ENCODE measurements around the gene GIMAP4.
"Not testable (repeated sequence)": the region's sequence is repeated elsewhere in the genome, so short reads cannot be mapped to it uniquely, and the experiment has no call there.

Gene GIMAP4

DNA sequence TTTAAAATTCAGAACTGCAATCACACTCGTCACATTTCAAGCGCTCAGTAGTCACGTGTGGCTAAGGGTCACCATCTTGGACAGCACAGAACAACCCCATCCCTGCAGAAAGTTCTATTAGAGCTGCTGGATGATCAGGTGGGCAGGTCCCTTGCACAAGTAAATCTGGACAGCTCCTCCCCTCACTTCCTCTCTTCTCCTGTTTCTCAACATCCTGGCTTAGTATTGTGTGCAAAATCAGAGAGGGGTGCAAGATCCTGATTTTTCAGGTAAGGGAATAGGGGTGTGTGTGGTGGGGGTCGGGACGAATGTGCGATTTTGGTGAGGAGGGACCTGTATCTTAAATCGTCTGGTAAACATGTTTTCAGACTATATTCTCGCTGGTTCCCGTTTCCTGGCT, at the start of gene GIMAP4:
Gene GIMAP4, plus strand, starts transcription at position 222 of the 400 bp plus-strand sequence. CDS start 2,512 bp downstream, outside the sequence.
- DNase-seq (ENCODE audit: low read depth in 2 of 2): no peak

DNA sequence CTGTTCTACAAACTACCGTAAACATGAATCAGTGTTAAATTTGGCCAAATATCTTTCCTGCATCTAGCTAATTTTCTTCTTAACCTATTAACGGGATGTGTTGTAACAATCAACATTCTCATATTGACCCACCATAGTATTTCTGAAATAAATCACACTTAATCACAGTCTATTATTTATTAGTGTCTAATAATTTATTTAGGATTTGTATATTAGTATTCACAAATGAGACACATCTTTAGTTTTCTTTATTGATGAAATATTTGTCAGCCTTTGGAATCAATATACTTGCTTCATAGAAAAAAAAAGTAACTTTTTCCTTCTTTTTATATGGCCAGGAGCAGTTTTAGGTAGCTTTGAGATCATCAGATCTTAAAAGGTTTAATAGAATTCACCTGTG, 47.9 kb upstream of the GIMAP4 start:
- DNase-seq (ENCODE audit: low read depth in 2 of 2): no peak

- DNase-seq (ENCODE audit: low read depth in 2 of 2): no peak
Measured at GRCh38 chr7:150520145-150520544, 47.0 kb upstream of the GIMAP4 start.

DNA sequence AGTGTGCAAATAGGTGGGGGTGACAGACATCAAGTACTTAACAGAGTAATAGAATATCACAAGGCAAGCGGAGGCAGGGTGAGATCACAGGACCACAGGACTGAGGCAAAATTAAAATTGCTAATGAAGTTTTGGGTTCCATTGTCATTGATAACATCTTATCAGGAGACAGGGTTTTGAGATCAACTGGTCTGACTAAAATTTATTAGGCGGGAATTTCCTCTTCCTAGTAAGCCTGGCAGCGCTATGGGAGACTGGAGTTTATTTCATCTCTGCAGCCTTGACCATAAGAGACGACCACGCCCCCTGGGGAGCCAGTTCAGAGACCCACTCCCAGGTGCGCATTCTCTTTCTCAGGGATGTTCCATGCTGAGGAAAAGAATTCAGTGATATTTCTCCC, 44.3 kb upstream of the GIMAP4 start:
- DNase-seq (ENCODE audit: low read depth in 2 of 2): not testable (repeated sequence)

GRCh38 chr7:150524018-150524417, 43.2 kb upstream of the GIMAP4 start:
- no peak for DNase-seq (ENCODE audit: low read depth in 2 of 2)

DNA sequence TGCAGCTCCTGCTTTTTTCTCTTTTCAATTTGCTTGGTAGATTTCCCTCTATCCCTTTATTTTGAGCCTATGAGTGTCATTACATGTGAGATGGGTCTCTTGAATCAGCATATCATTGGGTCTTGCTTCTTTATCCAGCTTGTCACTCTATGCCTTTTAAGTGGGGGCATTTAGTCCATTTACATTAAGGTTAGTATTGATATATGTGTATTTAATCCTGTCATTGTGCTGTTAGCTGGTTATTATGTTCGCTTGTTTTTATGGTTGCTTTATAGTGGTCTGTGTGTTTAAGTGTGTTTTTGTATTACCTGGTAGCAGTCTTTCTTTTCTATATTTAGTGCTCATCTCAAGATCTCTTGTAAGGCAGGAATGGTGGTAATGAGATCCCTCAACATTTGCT, 35.5 kb upstream of the GIMAP4 start:
- no peak for DNase-seq (ENCODE audit: low read depth in 2 of 2)

GRCh38 chr7:150538259-150538658, 28.9 kb upstream of the GIMAP4 start:
- no peak for DNase-seq (ENCODE audit: low read depth in 2 of 2)

DNA sequence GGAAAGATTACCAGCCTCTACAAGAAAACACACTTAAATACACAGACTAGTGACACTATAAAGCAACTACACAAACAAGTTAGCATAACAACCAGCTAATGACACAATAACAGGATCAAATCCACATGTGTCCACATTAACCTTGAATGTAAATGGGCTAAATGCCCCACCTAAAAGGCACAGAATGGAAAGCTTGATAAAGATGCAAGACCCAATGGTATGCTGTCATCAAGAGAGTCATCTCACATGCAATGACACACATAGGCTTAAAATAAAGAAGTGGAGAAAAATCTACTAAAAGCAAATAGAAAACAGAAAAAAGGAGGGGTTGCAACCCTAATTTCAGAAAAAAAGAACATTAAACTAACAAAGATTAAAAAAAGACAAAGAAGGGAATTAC, 14.0 kb upstream of the GIMAP4 start:
- DNase-seq (ENCODE audit: low read depth in 2 of 2): no peak

- DNase-seq (ENCODE audit: low read depth in 2 of 2): no peak
Measured at GRCh38 chr7:150556521-150557138, 10.6 kb upstream of the GIMAP4 start.

GRCh38 chr7:150560486-150560885, 6.7 kb upstream of the GIMAP4 start:
- DNase-seq (ENCODE audit: low read depth in 2 of 2): no peak

- no peak for DNase-seq (ENCODE audit: low read depth in 2 of 2)
Measured at GRCh38 chr7:150562919-150563318, 4.3 kb upstream of the GIMAP4 start.

GRCh38 chr7:150564006-150564405, 3.2 kb upstream of the GIMAP4 start:
- DNase-seq (ENCODE audit: low read depth in 2 of 2): no peak

- no peak for DNase-seq (ENCODE audit: low read depth in 2 of 2)
Measured at GRCh38 chr7:150564566-150564965, 2.6 kb upstream of the GIMAP4 start.

GRCh38 chr7:150565239-150565638, 2.0 kb upstream of the GIMAP4 start:
- DNase-seq (ENCODE audit: low read depth in 2 of 2): no peak

GRCh38 chr7:150566123-150566522, 1.1 kb upstream of the GIMAP4 start:
- no peak for DNase-seq (ENCODE audit: low read depth in 2 of 2)

GRCh38 chr7:150566572-150566971, 618 bp upstream of the GIMAP4 start:
- DNase-seq (ENCODE audit: low read depth in 2 of 2): no peak

DNA sequence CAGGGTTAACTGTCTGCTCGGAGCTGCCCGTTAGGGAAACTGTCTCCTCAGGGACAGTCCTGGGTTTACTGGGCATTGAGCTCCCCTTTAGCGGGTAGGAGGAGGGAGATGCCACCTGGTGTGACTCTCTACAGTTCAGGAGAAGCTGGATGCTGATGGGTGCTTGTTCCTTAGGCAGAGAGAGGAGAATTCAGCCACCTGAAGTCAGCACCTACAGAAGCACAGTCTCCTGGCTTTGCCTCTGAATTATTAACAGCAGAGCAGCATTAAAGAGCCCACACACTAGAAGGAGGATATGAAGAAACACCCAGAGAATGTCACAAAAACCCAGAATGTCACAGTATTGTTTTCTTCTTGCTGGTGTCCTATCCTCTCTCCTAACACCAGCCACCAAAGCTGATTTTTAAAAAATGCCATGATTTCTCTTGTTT, 696 bp downstream of the GIMAP4 start:
- DNase-seq (ENCODE audit: low read depth in 2 of 2): no peak

DNA sequence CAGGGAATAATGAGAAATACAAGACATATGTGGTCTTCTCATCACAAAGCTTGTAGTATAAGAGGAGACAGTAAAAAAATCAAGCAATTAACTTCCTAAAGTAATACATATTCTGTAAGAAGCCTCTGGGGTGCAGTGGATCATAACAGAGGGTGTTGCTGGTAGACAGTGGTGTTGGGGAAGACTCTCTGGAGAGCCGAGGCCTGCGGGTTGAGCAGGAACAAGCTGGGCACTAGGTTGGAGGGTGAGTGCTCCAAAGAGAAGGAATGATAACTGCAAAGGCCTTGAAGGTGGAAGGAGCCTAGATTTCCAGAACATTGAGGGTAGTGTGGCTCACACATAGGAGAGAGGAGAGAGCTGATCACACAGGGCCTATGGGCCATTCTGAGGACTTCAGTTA, 1.5 kb downstream of the GIMAP4 start:
- no peak for DNase-seq (ENCODE audit: low read depth in 2 of 2)

- no peak for DNase-seq (ENCODE audit: low read depth in 2 of 2)
Measured at GRCh38 chr7:150569245-150569955, 2.2 kb downstream of the GIMAP4 start.

GRCh38 chr7:150570556-150571465, 3.6 kb downstream of the GIMAP4 start:
- no peak for DNase-seq (ENCODE audit: low read depth in 2 of 2)

DNA sequence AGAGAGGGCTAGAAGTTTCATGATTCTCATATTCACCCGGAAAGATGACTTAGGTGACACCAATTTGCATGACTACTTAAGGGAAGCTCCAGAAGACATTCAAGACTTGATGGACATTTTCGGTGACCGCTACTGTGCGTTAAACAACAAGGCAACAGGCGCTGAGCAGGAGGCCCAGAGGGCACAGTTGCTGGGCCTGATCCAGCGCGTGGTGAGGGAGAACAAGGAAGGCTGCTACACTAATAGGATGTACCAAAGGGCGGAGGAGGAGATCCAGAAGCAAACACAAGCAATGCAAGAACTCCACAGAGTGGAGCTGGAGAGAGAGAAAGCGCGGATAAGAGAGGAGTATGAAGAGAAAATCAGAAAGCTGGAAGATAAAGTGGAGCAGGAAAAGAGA, 5.3 kb downstream of the GIMAP4 start:
- DNase-seq (ENCODE audit: low read depth in 2 of 2): no peak

GRCh38 chr7:150579979-150580637, 12.9 kb downstream of the GIMAP4 start:
- not testable (repeated sequence) for DNase-seq (ENCODE audit: low read depth in 2 of 2)
